Measurements from ENCODE around the gene NFKB1. TPM values are rescaled to one million over a fixed set of nuclear protein-coding genes. Genes with fewer than 3 reads are reported as not detected.

The NFKB1 gene
- total and polyA plus RNA-seq, 9 of the 15 experiments (the other 6 are each of a cell fraction or from before 2014, with no cell fraction given) = 2.4 to 14.5 (median 10.3) TPM

GRCh38 chr4:102473476-102473875, 27.7 kb upstream of the NFKB1 start:
- Histone ChIP-seq H3K4me3 (no peak overlapping the region), H3K79me2 (ENCODE audit: control insufficient read depth, insufficient read depth, low read length) (no peaks in the 10 kb centered on the region), H4K20me1 (replicated peaks; ENCODE audit: control insufficient read depth, insufficient read depth, low read length) (no peaks in the 10 kb centered on the region), H2AFZ (ENCODE audit: low read depth, low read length) (no peak overlapping the region), H3K9ac (ENCODE audit: insufficient read depth in 1 of 2, low read depth in 2 of 2, low read length in 2 of 2) (no peak overlapping the region), H3K4me2 (ENCODE audit: insufficient read depth, low read length) (no peak overlapping the region), H3K27me3 (ENCODE audit: control insufficient read depth in 2 of 2, insufficient read depth in 2 of 2, low read length in 2 of 2) (peaks cover 0 to 2% of the 10 kb centered on the region in 2 experiments; a peak in 1 of 5 replicates), H3K9me1 (ENCODE audit: control insufficient read depth, insufficient read depth, low read length) (no peaks in the 10 kb centered on the region), H3K9me3 (replicated peaks; ENCODE audit: control insufficient read depth, insufficient read depth, low read depth, low read length) (peaks cover 8% of the 10 kb centered on the region; the same call in 1 of the 2 replicates), H3K4me1 (replicated peaks in 1 of 2; ENCODE audit: control insufficient read depth in 2 of 2, insufficient read depth in 2 of 2, low read length in 2 of 2) (no peaks in the 10 kb centered on the region; a peak in 1 of 5 replicates), H3K36me3 (ENCODE audit: control insufficient read depth, insufficient read depth, low read length) (no peaks in the 10 kb centered on the region), H3K27ac (ENCODE audit: extremely low read depth, low read depth, low read length) (no peak overlapping the region)
- BruUV-seq (replicated peaks) = no TSS peak
- ATAC-seq (no peak), FAIRE-seq (no peak), DNase-seq (ENCODE audit: extremely low read depth in 1 of 4, low spot score in 3 of 4) (no peak)
- ChIA-PET POLR2A (interaction anchor here (0.5 to 0.6 kb wide), 3 partner anchors 201 to 803 kb away, joined by 3 to 4 read pairs (median 4); no protein-coding TSS in a partner anchor), CTCF (ENCODE audit: low intra/inter-chr PET ratio) (no interaction called here)
- intact Hi-C loops (cut with micrococcal nuclease) (no loop called here), in situ Hi-C loops (cut with MboI) (no loop called here)
- WGBS (ENCODE audit: insufficient coverage, low coverage, missing lambda C conversion rate) = 0% methylated on average over 1 of the region's 1 CpG
- TF ChIP-seq RNF219 (CRISPR knock-in tag; IDR thresholded peaks at IDR 0.05) (no peak), ZHX1 (conservative IDR thresholded peaks at IDR 0.05; ENCODE audit: low read length) (no peak), CREM (IDR thresholded peaks at IDR 0.05; ENCODE audit: low read depth) (no peak), EP400 (IDR thresholded peaks at IDR 0.05) (no peak), ATF1 (CRISPR knock-in tag; IDR thresholded peaks at IDR 0.05) (no peak), ATF1 (tag; IDR thresholded peaks at IDR 0.05) (no peak), EGR1 (conservative IDR thresholded peaks at IDR 0.05) (no peak), ZC3H11A (IDR thresholded peaks at IDR 0.05; ENCODE audit: low read depth, low read length) (no peak), MAFF (IDR thresholded peaks at IDR 0.05; ENCODE audit: low read length) (no peak), ZNF518B (CRISPR knock-in tag; IDR thresholded peaks at IDR 0.05) (no peak), SMARCA4 (IDR thresholded peaks at IDR 0.05) (no peak), MLLT1 (IDR thresholded peaks at IDR 0.05) (no peak), TRIM28 (IDR thresholded peaks at IDR 0.05) (no peak)

All from K562 (cell line).